ENCODE measurements around the gene PATL2. TPM values are rescaled to one million over a fixed set of nuclear protein-coding genes. Genes with fewer than 3 reads are reported as not detected.

The PATL2 gene
- total and polyA plus RNA-seq, 4 donors: 2.4 to 4.8 (median 3.7) TPM

GRCh38 chr15:44715797-44716334 is 4.7 kb upstream of the PATL2 start:
- 74 to 83% methylated on average over 2 of the region's 2 CpGs for whole genome bisulfite sequencing, 2 donors
- H3K9me3 ChIP-seq (ENCODE audit: control insufficient read depth in 4 of 4, insufficient read depth in 3 of 4, low read length in 3 of 4): no peaks in the 10 kb centered on the region
- DNase-seq (no peak), ATAC-seq (ENCODE audit: insufficient read depth, low FRiP score) (no peak)
- H3K27ac ChIP-seq (ENCODE audit: low read depth in 1 of 2, low read length in 1 of 2): no peak overlapping the region
- no peak for TF ChIP-seq CTCF (IDR thresholded peaks at IDR 0.05; ENCODE audit: control extremely low read depth, extremely low read depth)
- H3K4me1 ChIP-seq (ENCODE audit: control insufficient read depth in 5 of 5, insufficient read depth in 5 of 5, low read length in 5 of 5): peaks cover 0 to 29% (median 7%) of the 10 kb centered on the region in 5 donors
- H3K9ac ChIP-seq (ENCODE audit: insufficient read depth in 1 of 2, low read length in 2 of 2): no peak overlapping the region
- no peak overlapping the region for H3K4me3 ChIP-seq
- no peaks in the 10 kb centered on the region for H3K27me3 ChIP-seq (ENCODE audit: control insufficient read depth in 3 of 3, insufficient read depth in 3 of 3, low read length in 2 of 3)
- H3K36me3 ChIP-seq (ENCODE audit: control insufficient read depth in 4 of 4, insufficient read depth in 4 of 4, low read length in 4 of 4): peaks cover 21 to 31% (median 26%) of the 10 kb centered on the region in 4 donors

DNA sequence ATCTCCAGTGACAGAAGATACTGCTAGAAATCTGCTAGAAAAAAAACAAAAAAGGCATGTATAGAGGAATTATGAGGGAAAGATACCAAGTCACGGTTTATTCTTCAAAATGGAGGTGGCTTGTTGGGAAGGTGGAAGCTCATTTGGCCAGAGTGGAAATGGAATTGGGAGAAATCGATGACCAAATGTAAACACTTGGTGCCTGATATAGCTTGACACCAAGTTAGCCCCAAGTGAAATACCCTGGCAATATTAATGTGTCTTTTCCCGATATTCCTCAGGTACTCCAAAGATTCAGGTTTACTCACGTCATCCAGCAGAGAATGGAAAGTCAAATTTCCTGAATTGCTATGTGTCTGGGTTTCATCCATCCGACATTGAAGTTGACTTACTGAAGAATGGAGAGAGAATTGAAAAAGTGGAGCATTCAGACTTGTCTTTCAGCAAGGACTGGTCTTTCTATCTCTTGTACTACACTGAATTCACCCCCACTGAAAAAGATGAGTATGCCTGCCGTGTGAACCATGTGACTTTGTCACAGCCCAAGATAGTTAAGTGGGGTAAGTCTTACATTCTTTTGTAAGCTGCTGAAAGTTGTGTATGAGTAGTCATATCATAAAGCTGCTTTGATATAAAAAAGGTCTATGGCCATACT is 4.1 kb upstream of the PATL2 start:
- WGBS, 2 donors: 60 to 64% methylated on average over 6 of the region's 6 CpGs
- peaks cover 21 to 31% (median 26%) of the 10 kb centered on the region in 4 donors for H3K36me3 ChIP-seq (ENCODE audit: control insufficient read depth in 4 of 4, insufficient read depth in 4 of 4, low read length in 4 of 4)
- no peaks in the 10 kb centered on the region for H3K9me3 ChIP-seq (ENCODE audit: control insufficient read depth in 4 of 4, insufficient read depth in 3 of 4, low read length in 3 of 4)
- H3K9ac ChIP-seq (ENCODE audit: insufficient read depth in 1 of 2, low read length in 2 of 2): no peak overlapping the region
- DNase-seq: no peak
- no peaks in the 10 kb centered on the region for H3K27me3 ChIP-seq (ENCODE audit: control insufficient read depth in 3 of 3, insufficient read depth in 3 of 3, low read length in 2 of 3)
- TF ChIP-seq CTCF (IDR thresholded peaks at IDR 0.05; ENCODE audit: control extremely low read depth, extremely low read depth): no peak
- no peak for ATAC-seq (ENCODE audit: insufficient read depth, low FRiP score)
- peaks cover 0 to 29% (median 7%) of the 10 kb centered on the region in 5 donors for H3K4me1 ChIP-seq (ENCODE audit: control insufficient read depth in 5 of 5, insufficient read depth in 5 of 5, low read length in 5 of 5)
- H3K27ac ChIP-seq (ENCODE audit: low read depth in 1 of 2, low read length in 1 of 2): no peak overlapping the region
- H3K4me3 ChIP-seq: no peak overlapping the region

DNA sequence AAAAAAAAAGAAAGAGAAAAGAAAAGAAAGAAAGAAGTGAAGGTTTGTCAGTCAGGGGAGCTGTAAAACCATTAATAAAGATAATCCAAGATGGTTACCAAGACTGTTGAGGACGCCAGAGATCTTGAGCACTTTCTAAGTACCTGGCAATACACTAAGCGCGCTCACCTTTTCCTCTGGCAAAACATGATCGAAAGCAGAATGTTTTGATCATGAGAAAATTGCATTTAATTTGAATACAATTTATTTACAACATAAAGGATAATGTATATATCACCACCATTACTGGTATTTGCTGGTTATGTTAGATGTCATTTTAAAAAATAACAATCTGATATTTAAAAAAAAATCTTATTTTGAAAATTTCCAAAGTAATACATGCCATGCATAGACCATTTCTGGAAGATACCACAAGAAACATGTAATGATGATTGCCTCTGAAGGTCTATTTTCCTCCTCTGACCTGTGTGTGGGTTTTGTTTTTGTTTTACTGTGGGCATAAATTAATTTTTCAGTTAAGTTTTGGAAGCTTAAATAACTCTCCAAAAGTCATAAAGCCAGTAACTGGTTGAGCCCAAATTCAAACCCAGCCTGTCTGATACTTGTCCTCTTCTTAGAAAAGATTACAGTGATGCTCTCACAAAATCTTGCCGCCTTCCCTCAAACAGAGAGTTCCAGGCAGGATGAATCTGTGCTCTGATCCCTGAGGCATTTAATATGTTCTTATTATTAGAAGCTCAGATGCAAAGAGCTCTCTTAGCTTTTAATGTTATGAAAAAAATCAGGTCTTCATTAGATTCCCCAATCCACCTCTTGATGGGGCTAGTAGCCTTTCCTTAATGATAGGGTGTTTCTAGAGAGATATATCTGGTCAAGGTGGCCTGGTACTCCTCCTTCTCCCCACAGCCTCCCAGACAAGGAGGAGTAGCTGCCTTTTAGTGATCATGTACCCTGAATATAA is 2.2 kb upstream of the PATL2 start:
- Histone ChIP-seq H3K4me3 (peak overlapping the region; percentile 80), H3K27ac (ENCODE audit: low read depth in 1 of 2, low read length in 1 of 2) (peak overlapping the region; percentile 85 to 90), H3K9ac (ENCODE audit: insufficient read depth in 1 of 2, low read length in 2 of 2) (peak overlapping the region in 1 of 2 donors; percentile 99), H3K27me3 (ENCODE audit: control insufficient read depth in 3 of 3, insufficient read depth in 3 of 3, low read length in 2 of 3) (no peaks in the 10 kb centered on the region), H3K4me1 (ENCODE audit: control insufficient read depth in 5 of 5, insufficient read depth in 5 of 5, low read length in 5 of 5) (peaks cover 0 to 27% (median 7%) of the 10 kb centered on the region in 5 donors), H3K9me3 (ENCODE audit: control insufficient read depth in 4 of 4, insufficient read depth in 3 of 4, low read length in 3 of 4) (no peaks in the 10 kb centered on the region), H3K36me3 (ENCODE audit: control insufficient read depth in 4 of 4, insufficient read depth in 4 of 4, low read length in 4 of 4) (peaks cover 18 to 30% (median 21%) of the 10 kb centered on the region in 4 donors)
- TF ChIP-seq CTCF (IDR thresholded peaks at IDR 0.05; ENCODE audit: control extremely low read depth, extremely low read depth): no peak
- DNase-seq (peak in 1 of 3 donors; percentile 16), ATAC-seq (ENCODE audit: insufficient read depth, low FRiP score) (no peak)
- 33 to 34% methylated on average over 5 of the region's 5 CpGs for WGBS, 2 donors

Measured in lung (tissue), 12 donors.